Muscle layer of colon (tissue), 2 donors: ENCODE measurements around the gene TNFRSF8.

Experiments used
- H3K27ac ChIP-seq: one replicate; pipeline ENCODE4 v1.7.0; 2013; ENCODE audit warnings: low read depth, mild to moderate bottlenecking, low read length, moderate library complexity
- H3K27me3 ChIP-seq, 2 donors: one replicate each; pipeline ENCODE4 v1.7.0; 2013; ENCODE audit warnings: low read length in 2 of 2, mild to moderate bottlenecking in 2 of 2; ENCODE audit not compliant: insufficient read depth in 2 of 2, control insufficient read depth in 1 of 2
- H3K36me3 ChIP-seq: one replicate; pipeline ENCODE4 v1.7.0; 2013; ENCODE audit warnings: mild to moderate bottlenecking, low read length; ENCODE audit not compliant: insufficient read depth
- H3K4me1 ChIP-seq: one replicate; pipeline ENCODE4 v1.7.0; 2013; ENCODE audit warnings: mild to moderate bottlenecking, low read length; ENCODE audit not compliant: insufficient read depth
- H3K4me3 ChIP-seq, 2 donors: one replicate each; pipeline ENCODE4 v1.7.0; 2013; ENCODE audit warnings: low read length in 2 of 2, low read depth in 1 of 2, mild to moderate bottlenecking in 1 of 2, moderate library complexity in 1 of 2
- H3K9ac ChIP-seq: one replicate; pipeline ENCODE4 v1.7.0; 2013; ENCODE audit warnings: low read length
- H3K9me3 ChIP-seq: one replicate; pipeline ENCODE4 v1.7.0; 2013; ENCODE audit warnings: mild to moderate bottlenecking, low read length
- donor health status: abdominal sarcoma.
- donor health status: Adenocarcinoma of cecum.

The TNFRSF8 gene

GRCh38 chr1:12053752-12054548 is 9.2 kb upstream of the TNFRSF8 start:
- Histone ChIP-seq H3K4me3 (no peak overlapping the region), H3K27ac (no peak overlapping the region), H3K9me3 (no peaks in the 10 kb centered on the region), H3K36me3 (no peaks in the 10 kb centered on the region), H3K9ac (no peak overlapping the region), H3K27me3 (no peaks in the 10 kb centered on the region), H3K4me1 (peaks cover 23% of the 10 kb centered on the region)

GRCh38 chr1:12055259-12055658 is 7.8 kb upstream of the TNFRSF8 start:
- Histone ChIP-seq H3K27me3 (no peaks in the 10 kb centered on the region), H3K27ac (no peak overlapping the region), H3K9ac (no peak overlapping the region), H3K4me1 (peaks cover 23% of the 10 kb centered on the region), H3K4me3 (no peak overlapping the region), H3K9me3 (no peaks in the 10 kb centered on the region), H3K36me3 (no peaks in the 10 kb centered on the region)

- Histone ChIP-seq H3K9ac (no peak overlapping the region), H3K4me3 (no peak overlapping the region), H3K27ac (no peak overlapping the region), H3K27me3 (no peaks in the 10 kb centered on the region), H3K36me3 (no peaks in the 10 kb centered on the region), H3K9me3 (no peaks in the 10 kb centered on the region), H3K4me1 (peaks cover 23% of the 10 kb centered on the region)
Observed at GRCh38 chr1:12056331-12056841, 6.7 kb upstream of the TNFRSF8 start.

- Histone ChIP-seq H3K36me3 (no peaks in the 10 kb centered on the region), H3K27ac (no peak overlapping the region), H3K4me1 (peaks cover 15% of the 10 kb centered on the region), H3K9me3 (no peaks in the 10 kb centered on the region), H3K9ac (no peak overlapping the region), H3K27me3 (no peaks in the 10 kb centered on the region), H3K4me3 (no peak overlapping the region)
Observed at GRCh38 chr1:12057382-12057781, 5.7 kb upstream of the TNFRSF8 start.

GRCh38 chr1:12057940-12058687 is 5.0 kb upstream of the TNFRSF8 start:
- no peaks in the 10 kb centered on the region for H3K9me3 ChIP-seq
- no peak overlapping the region for H3K4me3 ChIP-seq
- H3K27me3 ChIP-seq: peaks cover 0 to 5% of the 10 kb centered on the region in 2 donors
- H3K4me1 ChIP-seq: peaks cover 8% of the 10 kb centered on the region
- H3K36me3 ChIP-seq: no peaks in the 10 kb centered on the region
- H3K27ac ChIP-seq: no peak overlapping the region
- no peak overlapping the region for H3K9ac ChIP-seq

- H3K4me1 ChIP-seq: no peaks in the 10 kb centered on the region
- H3K27me3 ChIP-seq: peaks cover 9 to 16% of the 10 kb centered on the region in 2 donors
- H3K4me3 ChIP-seq: no peak overlapping the region
- no peak overlapping the region for H3K9ac ChIP-seq
- no peak overlapping the region for H3K27ac ChIP-seq
- H3K9me3 ChIP-seq: no peaks in the 10 kb centered on the region
- no peaks in the 10 kb centered on the region for H3K36me3 ChIP-seq
Observed at GRCh38 chr1:12059226-12059625, 3.9 kb upstream of the TNFRSF8 start.

GRCh38 chr1:12059722-12060464 is 3.2 kb upstream of the TNFRSF8 start:
- Histone ChIP-seq H3K9me3 (no peaks in the 10 kb centered on the region), H3K36me3 (no peaks in the 10 kb centered on the region), H3K27ac (no peak overlapping the region), H3K4me1 (no peaks in the 10 kb centered on the region), H3K9ac (no peak overlapping the region), H3K4me3 (no peak overlapping the region), H3K27me3 (peaks cover 15 to 23% of the 10 kb centered on the region in 2 donors)

GRCh38 chr1:12060500-12060899 is 2.6 kb upstream of the TNFRSF8 start:
- Histone ChIP-seq H3K9me3 (no peaks in the 10 kb centered on the region), H3K9ac (no peak overlapping the region), H3K36me3 (no peaks in the 10 kb centered on the region), H3K4me1 (no peaks in the 10 kb centered on the region), H3K27me3 (peaks cover 15 to 23% of the 10 kb centered on the region in 2 donors), H3K27ac (no peak overlapping the region), H3K4me3 (no peak overlapping the region)

- Histone ChIP-seq H3K27ac (no peak overlapping the region), H3K4me3 (no peak overlapping the region), H3K9me3 (no peaks in the 10 kb centered on the region), H3K4me1 (no peaks in the 10 kb centered on the region), H3K27me3 (peaks cover 21 to 30% of the 10 kb centered on the region in 2 donors), H3K36me3 (no peaks in the 10 kb centered on the region), H3K9ac (no peak overlapping the region)
Observed at GRCh38 chr1:12064073-12064969, 1.2 kb downstream of the TNFRSF8 start.

- Histone ChIP-seq H3K36me3 (no peaks in the 10 kb centered on the region), H3K27ac (no peak overlapping the region), H3K9me3 (no peaks in the 10 kb centered on the region), H3K4me3 (no peak overlapping the region), H3K4me1 (no peaks in the 10 kb centered on the region), H3K27me3 (peaks cover 21 to 34% of the 10 kb centered on the region in 2 donors), H3K9ac (no peak overlapping the region)
Observed at GRCh38 chr1:12065872-12066271, 2.8 kb downstream of the TNFRSF8 start.
